Liver (tissue), 9 donors: ENCODE results near the gene CDC26. TPM values are rescaled to one million over a fixed set of nuclear protein-coding genes. Genes with fewer than 3 reads are reported as not detected.

Experiments
- DNase-seq: peaks from one replicate; pipeline ENCODE4 v3.0.0-alpha.2; 2017; ENCODE audit warnings: low spot score
- H3K27ac ChIP-seq, 2 donors: one replicate each; pipeline ENCODE4 v1.7.0; 2013; ENCODE audit warnings: inconsistent platforms in 2 of 2, low read length in 2 of 2, control low read depth in 1 of 2, low read depth in 1 of 2, mild to moderate bottlenecking in 1 of 2
- H3K27me3 ChIP-seq, 4 donors: one replicate each; pipeline versions ENCODE4 v1.6.1 to v1.7.0; 2013; ENCODE audit warnings: low read length in 3 of 4, inconsistent platforms in 1 of 4, mild to moderate bottlenecking in 1 of 4, moderate library complexity in 1 of 4; ENCODE audit not compliant: control insufficient read depth in 4 of 4, insufficient read depth in 4 of 4
- H3K36me3 ChIP-seq, 4 donors: one replicate each; pipeline versions ENCODE4 v1.6.1 to v1.7.0; 2013; ENCODE audit warnings: low read length in 3 of 4, mild to moderate bottlenecking in 3 of 4, low read depth in 1 of 4, moderate library complexity in 1 of 4; ENCODE audit not compliant: control insufficient read depth in 4 of 4, insufficient read depth in 3 of 4
- H3K4me1 ChIP-seq, 4 donors: one replicate each; pipeline versions ENCODE4 v1.6.1 to v1.7.0; 2013; ENCODE audit warnings: low read length in 3 of 4, mild to moderate bottlenecking in 3 of 4, moderate library complexity in 1 of 4; ENCODE audit not compliant: control insufficient read depth in 4 of 4, insufficient read depth in 4 of 4
- H3K4me3 ChIP-seq, 3 donors: one replicate each; pipeline versions ENCODE4 v1.6.1 to v1.7.0; 2013; ENCODE audit warnings: low read length in 3 of 3, control low read depth in 1 of 3, low read depth in 1 of 3, mild to moderate bottlenecking in 1 of 3
- H3K9ac ChIP-seq, 2 donors: one replicate each; pipeline ENCODE4 v1.7.0; 2013; ENCODE audit warnings: low read length in 2 of 2, mild to moderate bottlenecking in 2 of 2, moderate library complexity in 2 of 2, control low read depth in 1 of 2, low read depth in 1 of 2
- H3K9me3 ChIP-seq, 4 donors: one replicate each; pipeline versions ENCODE4 v1.6.1 to v1.7.0; 2013; ENCODE audit warnings: low read length in 3 of 4; ENCODE audit not compliant: control insufficient read depth in 4 of 4
- EGR1 ChIP-seq, 2 donors: IDR thresholded peaks; 2 replicates each; pipeline ENCODE4 v1.6.1; 2016 to 2018; ENCODE audit warnings: antibody characterized with exemption in 2 of 2, low read depth in 2 of 2
- FOXA2 ChIP-seq: IDR thresholded peaks from 2 replicates; pipeline ENCODE4 v1.6.1; 2016; ENCODE audit warnings: antibody characterized with exemption
- GABPA ChIP-seq, 2 donors: IDR thresholded peaks in 1 of 2; conservative IDR thresholded peaks in 1 of 2; 2 replicates each; pipeline ENCODE4 v1.6.1; 2016; ENCODE audit warnings: antibody characterized with exemption in 2 of 2, mild to moderate bottlenecking in 1 of 2, moderate library complexity in 1 of 2
- HNF4A ChIP-seq, 2 donors: conservative IDR thresholded peaks; 2 replicates each; pipeline ENCODE4 v1.6.1; 2016; ENCODE audit warnings: antibody characterized with exemption in 2 of 2, mild to moderate bottlenecking in 2 of 2
- JUND ChIP-seq, 2 donors: IDR thresholded peaks; 2 replicates each; pipeline ENCODE4 v1.6.1; 2016; ENCODE audit warnings: antibody characterized with exemption in 2 of 2
- NR2F2 ChIP-seq: IDR thresholded peaks from 2 replicates; pipeline ENCODE4 v1.6.1; 2016; ENCODE audit warnings: antibody characterized with exemption
- RXRA ChIP-seq, 2 donors: IDR thresholded peaks; 2 replicates each; pipeline ENCODE4 v1.6.1; 2017 to 2018; ENCODE audit warnings: antibody characterized with exemption in 2 of 2, mild to moderate bottlenecking in 1 of 2
- TAF1 ChIP-seq: conservative IDR thresholded peaks from 2 replicates; pipeline ENCODE4 v1.6.1; 2016; ENCODE audit warnings: antibody characterized with exemption, mild to moderate bottlenecking
- YY1 ChIP-seq: IDR thresholded peaks from 2 replicates; pipeline ENCODE4 v1.6.1; 2016; ENCODE audit warnings: antibody characterized with exemption, mild to moderate bottlenecking
- WGBS: extraction: QIAGEN DNeasy Blood & Tissue Kit; methylation state at CpG from one replicate; pipeline ENCODE4 v1.1.7; 2013; 5-methylcytosine and 5-hydroxymethylcytosine counted together
- polyA plus RNA-seq, 2 donors: library from polyadenylated mRNA; stranded (reverse) in 1 of 2; unstranded in 1 of 2; fragments of 200-250 nt in 1 of 2; fragments of >200 nt in 1 of 2; fragmentation: Nextera tagmentation in 1 of 2; extraction: Ambion mirVana in 1 of 2; gene quantifications; one replicate each; pipeline versions ENCODE4 v1.2.1 to v1.2.3, GENCODE V29; 2013 to 2015
- total RNA-seq, 2 donors: library from RNA; depleted of rRNA; stranded (reverse); fragments of >200 nt; gene quantifications; one replicate each; pipeline ENCODE4 v1.2.3, GENCODE V29; 2014
- TF ChIP-seq, protein P1 (sequence below): IDR thresholded peaks from 2 replicates; pipeline ENCODE4 v1.6.1; 2016; ENCODE audit warnings: antibody characterized with exemption
- TF ChIP-seq, protein P2 (sequence below): IDR thresholded peaks from 2 replicates; pipeline ENCODE4 v1.6.1; 2016; ENCODE audit warnings: antibody characterized with exemption, mild to moderate bottlenecking
- donor health status: healthy.
- donor health status: healthy.
- donor health status: healthy.
- donor health status: healthy.
- donor health status: healthy.

Gene CDC26
- total and polyA plus RNA-seq, 4 donors = 12.5 to 38.9 (median 21.3) TPM

DNA sequence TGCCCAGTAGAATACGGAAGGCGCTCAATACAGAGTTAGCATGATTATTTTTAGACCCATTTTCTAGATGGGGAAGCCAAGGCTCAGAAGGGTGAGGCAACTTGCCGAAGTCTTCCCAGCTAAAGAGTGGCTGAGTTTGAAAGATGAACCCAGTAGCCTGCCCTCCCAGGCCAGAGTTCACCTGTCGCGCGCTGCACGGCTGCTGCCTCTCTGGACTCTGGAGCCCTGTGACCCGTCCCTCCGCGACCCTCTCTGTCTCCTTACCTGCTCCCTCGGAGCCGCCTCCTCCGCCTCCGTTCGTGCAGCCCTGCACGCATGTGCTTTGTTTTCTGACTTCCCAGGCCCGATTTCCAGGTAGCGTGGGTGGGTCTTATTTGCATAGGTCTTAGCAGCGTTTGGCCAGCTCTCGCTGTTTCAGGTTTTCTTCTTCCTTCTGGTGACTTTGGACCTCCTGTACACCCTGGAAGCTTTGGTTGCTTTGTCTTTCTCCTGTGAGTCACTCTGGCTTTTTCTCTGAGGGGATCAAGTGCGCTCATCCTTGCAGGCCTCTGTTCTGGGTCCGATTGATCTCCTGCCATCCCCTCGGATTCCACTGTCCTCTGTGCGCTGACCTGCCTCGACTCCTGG lies 27.5 kb upstream of the CDC26 start, which contains the start of gene RNF183 (continued):
- TF ChIP-seq TAF1 (no peak), HNF4A (conservative IDR thresholded peaks at IDR 0.05) (no peak), GABPA (IDR thresholded peaks at IDR 0.05 in 1 of 2, conservative IDR thresholded peaks at IDR 0.05 in 1 of 2) (no peak)
- TF ChIP-seq, protein P1, sequence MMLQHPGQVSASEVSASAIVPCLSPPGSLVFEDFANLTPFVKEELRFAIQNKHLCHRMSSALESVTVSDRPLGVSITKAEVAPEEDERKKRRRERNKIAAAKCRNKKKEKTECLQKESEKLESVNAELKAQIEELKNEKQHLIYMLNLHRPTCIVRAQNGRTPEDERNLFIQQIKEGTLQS = no peak

DNA sequence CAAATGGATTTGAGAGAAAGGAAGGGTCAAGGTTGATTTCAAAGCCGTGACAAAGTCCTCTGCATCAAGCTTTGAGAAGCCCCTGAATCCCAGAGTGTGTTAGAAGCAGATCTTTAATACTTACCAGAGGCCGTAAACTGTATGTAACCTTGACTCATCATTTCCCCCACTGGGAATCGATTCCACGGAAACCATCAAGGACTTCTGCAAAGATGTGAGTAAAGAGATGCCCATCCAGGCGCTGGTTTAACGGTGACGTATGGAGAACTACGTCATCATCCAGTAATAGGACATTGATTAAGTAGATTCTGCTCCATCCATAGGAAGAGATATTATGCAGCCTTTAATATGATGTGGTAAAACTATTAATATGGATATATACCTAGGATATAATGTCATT lies 26.2 kb upstream of the CDC26 start:
- TF ChIP-seq JUND (IDR thresholded peaks at IDR 0.05) (no peak), YY1 (no peak), FOXA2 (no peak)
- Histone ChIP-seq H3K4me3 (no peak overlapping the region), H3K4me1 (no peaks in the 10 kb centered on the region), H3K27me3 (no peaks in the 10 kb centered on the region), H3K9ac (no peak overlapping the region), H3K36me3 (no peaks in the 10 kb centered on the region), H3K27ac (no peak overlapping the region), H3K9me3 (no peaks in the 10 kb centered on the region)
- WGBS = 96% methylated on average over 8 of the region's 8 CpGs
- no peak for DNase-seq

DNA sequence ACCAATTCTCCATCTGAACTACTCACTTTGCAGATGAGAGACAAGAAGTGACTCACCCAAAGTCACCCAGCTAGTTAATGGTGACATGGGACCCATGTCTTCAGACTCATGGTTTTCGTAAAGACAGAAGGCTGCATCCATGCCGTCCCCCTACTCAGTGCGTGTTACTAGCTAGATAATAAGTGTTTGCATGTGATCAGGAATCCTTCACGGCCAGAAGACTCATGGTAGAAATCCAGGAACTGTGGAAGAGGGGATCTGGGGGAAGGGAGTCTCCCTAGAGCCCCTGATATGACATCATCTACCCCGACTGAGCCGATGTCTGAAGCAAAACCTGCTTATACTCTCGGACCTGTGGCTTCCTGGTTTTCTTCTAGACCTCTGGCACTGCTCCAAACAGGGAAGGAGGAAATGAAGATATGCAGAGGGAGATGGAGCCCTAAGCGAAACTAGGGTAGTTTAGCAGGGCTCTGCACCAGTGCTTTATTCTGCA lies 24.5 kb upstream of the CDC26 start:
- TF ChIP-seq FOXA2 (no peak), HNF4A (conservative IDR thresholded peaks at IDR 0.05) (no peak), YY1 (no peak), RXRA (IDR thresholded peaks at IDR 0.05) (no peak), NR2F2 (no peak), EGR1 (IDR thresholded peaks at IDR 0.05; ENCODE audit: low read depth in 2 of 2) (no peak), JUND (IDR thresholded peaks at IDR 0.05) (no peak)
- TF ChIP-seq, protein P2, sequence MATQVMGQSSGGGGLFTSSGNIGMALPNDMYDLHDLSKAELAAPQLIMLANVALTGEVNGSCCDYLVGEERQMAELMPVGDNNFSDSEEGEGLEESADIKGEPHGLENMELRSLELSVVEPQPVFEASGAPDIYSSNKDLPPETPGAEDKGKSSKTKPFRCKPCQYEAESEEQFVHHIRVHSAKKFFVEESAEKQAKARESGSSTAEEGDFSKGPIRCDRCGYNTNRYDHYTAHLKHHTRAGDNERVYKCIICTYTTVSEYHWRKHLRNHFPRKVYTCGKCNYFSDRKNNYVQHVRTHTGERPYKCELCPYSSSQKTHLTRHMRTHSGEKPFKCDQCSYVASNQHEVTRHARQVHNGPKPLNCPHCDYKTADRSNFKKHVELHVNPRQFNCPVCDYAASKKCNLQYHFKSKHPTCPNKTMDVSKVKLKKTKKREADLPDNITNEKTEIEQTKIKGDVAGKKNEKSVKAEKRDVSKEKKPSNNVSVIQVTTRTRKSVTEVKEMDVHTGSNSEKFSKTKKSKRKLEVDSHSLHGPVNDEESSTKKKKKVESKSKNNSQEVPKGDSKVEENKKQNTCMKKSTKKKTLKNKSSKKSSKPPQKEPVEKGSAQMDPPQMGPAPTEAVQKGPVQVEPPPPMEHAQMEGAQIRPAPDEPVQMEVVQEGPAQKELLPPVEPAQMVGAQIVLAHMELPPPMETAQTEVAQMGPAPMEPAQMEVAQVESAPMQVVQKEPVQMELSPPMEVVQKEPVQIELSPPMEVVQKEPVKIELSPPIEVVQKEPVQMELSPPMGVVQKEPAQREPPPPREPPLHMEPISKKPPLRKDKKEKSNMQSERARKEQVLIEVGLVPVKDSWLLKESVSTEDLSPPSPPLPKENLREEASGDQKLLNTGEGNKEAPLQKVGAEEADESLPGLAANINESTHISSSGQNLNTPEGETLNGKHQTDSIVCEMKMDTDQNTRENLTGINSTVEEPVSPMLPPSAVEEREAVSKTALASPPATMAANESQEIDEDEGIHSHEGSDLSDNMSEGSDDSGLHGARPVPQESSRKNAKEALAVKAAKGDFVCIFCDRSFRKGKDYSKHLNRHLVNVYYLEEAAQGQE = no peak
- DNase-seq = no peak
- Histone ChIP-seq H3K9me3 (no peaks in the 10 kb centered on the region), H3K36me3 (no peaks in the 10 kb centered on the region), H3K4me3 (no peak overlapping the region), H3K27ac (no peak overlapping the region), H3K4me1 (no peaks in the 10 kb centered on the region), H3K27me3 (no peaks in the 10 kb centered on the region), H3K9ac (no peak overlapping the region)
- 61% methylated on average over 8 of the region's 8 CpGs for WGBS
